ENCODE measurements around the gene UGGT2. TPM values are rescaled to one million over a fixed set of nuclear protein-coding genes. Genes with fewer than 3 reads are reported as not detected.
"Not testable (repeated sequence)": the region's sequence is repeated elsewhere in the genome, so short reads cannot be mapped to it uniquely, and the experiment has no call there.

Gene UGGT2
- total RNA-seq, 2 experiments from 2014 or later, result 0.16 TPM; not detected in 1

- no peak for DNase-seq
- no peaks in the 10 kb centered on the region for H3K27me3 Mint-ChIP-seq
- peaks cover 48% of the 10 kb centered on the region for H3K36me3 Mint-ChIP-seq
- H3K4me3 Mint-ChIP-seq, result no peak overlapping the region
- peaks cover 5% of the 10 kb centered on the region for H3K9me3 Mint-ChIP-seq
- H3K27ac Mint-ChIP-seq, result no peak overlapping the region
- H3K4me1 Mint-ChIP-seq, result no peaks in the 10 kb centered on the region
These were observed 262.0 kb downstream of the UGGT2 start for GRCh38 chr13:95791084-95791722.

- not testable (repeated sequence) for H3K4me3 Mint-ChIP-seq, H3K9me3 Mint-ChIP-seq, H3K27me3 Mint-ChIP-seq, H3K27ac Mint-ChIP-seq, H3K4me1 Mint-ChIP-seq, DNase-seq
- peaks cover 50% of the 10 kb centered on the region for H3K36me3 Mint-ChIP-seq
These were observed 263.9 kb downstream of the UGGT2 start for GRCh38 chr13:95789315-95789714.

GRCh38 chr13:95788100-95788463, 265.1 kb downstream of the UGGT2 start:
- H3K4me1 Mint-ChIP-seq, result no peaks in the 10 kb centered on the region
- peaks cover 45% of the 10 kb centered on the region for H3K36me3 Mint-ChIP-seq
- H3K4me3 Mint-ChIP-seq, result no peak overlapping the region
- DNase-seq, result no peak
- H3K27me3 Mint-ChIP-seq, result no peaks in the 10 kb centered on the region
- H3K9me3 Mint-ChIP-seq, result peaks cover 5% of the 10 kb centered on the region
- H3K27ac Mint-ChIP-seq, result no peak overlapping the region

GRCh38 chr13:95787356-95788099, 265.7 kb downstream of the UGGT2 start:
- H3K4me3 Mint-ChIP-seq, result no peak overlapping the region
- DNase-seq, result no peak
- H3K27ac Mint-ChIP-seq, result no peak overlapping the region
- peaks cover 43% of the 10 kb centered on the region for H3K36me3 Mint-ChIP-seq
- no peaks in the 10 kb centered on the region for H3K4me1 Mint-ChIP-seq
- H3K9me3 Mint-ChIP-seq, result peaks cover 5% of the 10 kb centered on the region
- no peaks in the 10 kb centered on the region for H3K27me3 Mint-ChIP-seq

GRCh38 chr13:95784900-95785290, 268.3 kb downstream of the UGGT2 start:
- Mint-ChIP-seq H3K27me3 (no peaks in the 10 kb centered on the region), H3K4me1 (no peaks in the 10 kb centered on the region), H3K4me3 (no peak overlapping the region), H3K27ac (no peak overlapping the region), H3K36me3 (peaks cover 39% of the 10 kb centered on the region), H3K9me3 (peaks cover 7% of the 10 kb centered on the region)
- DNase-seq, result no peak

- no peak for DNase-seq
- no peak overlapping the region for H3K27ac Mint-ChIP-seq
- H3K27me3 Mint-ChIP-seq, result no peaks in the 10 kb centered on the region
- H3K4me1 Mint-ChIP-seq, result no peaks in the 10 kb centered on the region
- peaks cover 7% of the 10 kb centered on the region for H3K9me3 Mint-ChIP-seq
- peaks cover 34% of the 10 kb centered on the region for H3K36me3 Mint-ChIP-seq
- H3K4me3 Mint-ChIP-seq, result no peak overlapping the region
These were observed 268.9 kb downstream of the UGGT2 start for GRCh38 chr13:95784161-95784899.

- Mint-ChIP-seq H3K9me3 (peaks cover 3% of the 10 kb centered on the region), H3K27me3 (no peaks in the 10 kb centered on the region), H3K4me3 (no peak overlapping the region), H3K4me1 (no peaks in the 10 kb centered on the region), H3K36me3 (peaks cover 28% of the 10 kb centered on the region), H3K27ac (no peak overlapping the region)
- DNase-seq, result no peak
These were observed 269.5 kb downstream of the UGGT2 start for GRCh38 chr13:95783747-95784146.

GRCh38 chr13:95781940-95782339, 271.3 kb downstream of the UGGT2 start:
- H3K4me1 Mint-ChIP-seq, H3K4me3 Mint-ChIP-seq, H3K9me3 Mint-ChIP-seq, H3K27me3 Mint-ChIP-seq, DNase-seq, H3K27ac Mint-ChIP-seq: not testable (repeated sequence)
- H3K36me3 Mint-ChIP-seq, result peaks cover 16% of the 10 kb centered on the region

- Mint-ChIP-seq H3K27me3 (no peaks in the 10 kb centered on the region), H3K4me1 (no peaks in the 10 kb centered on the region), H3K9me3 (peaks cover 2% of the 10 kb centered on the region)
These were observed 272.2 kb downstream of the UGGT2 start for GRCh38 chr13:95781016-95781415.

GRCh38 chr13:95779522-95779921, 273.7 kb downstream of the UGGT2 start:
- Mint-ChIP-seq H3K9me3 (peaks cover 2% of the 10 kb centered on the region), H3K4me3 (no peak overlapping the region), H3K36me3 (peaks cover 14% of the 10 kb centered on the region), H3K4me1 (no peaks in the 10 kb centered on the region), H3K27ac (no peak overlapping the region), H3K27me3 (no peaks in the 10 kb centered on the region)
- no peak for DNase-seq

More at GRCh38 chr13:95781016-95781415, 272.2 kb downstream of the UGGT2 start:
- no peak for DNase-seq
- Mint-ChIP-seq H3K4me3 (no peak overlapping the region), H3K27ac (no peak overlapping the region), H3K36me3 (peaks cover 14% of the 10 kb centered on the region)

GRCh38 chr13:95771905-95772304, 281.3 kb downstream of the UGGT2 start:
- no peaks in the 10 kb centered on the region for H3K27me3 Mint-ChIP-seq
- H3K4me3 Mint-ChIP-seq, result no peak overlapping the region
- peaks cover 6% of the 10 kb centered on the region for H3K4me1 Mint-ChIP-seq
- H3K27ac Mint-ChIP-seq, result no peak overlapping the region
- H3K9me3 Mint-ChIP-seq, result no peaks in the 10 kb centered on the region
- DNase-seq, result no peak
- H3K36me3 Mint-ChIP-seq, result peaks cover 24% of the 10 kb centered on the region

- no peak overlapping the region for H3K27ac Mint-ChIP-seq
These were observed 289.6 kb downstream of the UGGT2 start for GRCh38 chr13:95763601-95764000.

GRCh38 chr13:95762626-95763025, 290.6 kb downstream of the UGGT2 start:
- H3K27ac Mint-ChIP-seq, H3K27me3 Mint-ChIP-seq, DNase-seq, H3K4me1 Mint-ChIP-seq, H3K9me3 Mint-ChIP-seq, H3K4me3 Mint-ChIP-seq: not testable (repeated sequence)
- H3K36me3 Mint-ChIP-seq, result peaks cover 12% of the 10 kb centered on the region

More at GRCh38 chr13:95763601-95764000, 289.6 kb downstream of the UGGT2 start:
- no peak for DNase-seq
- H3K4me1 Mint-ChIP-seq, result no peaks in the 10 kb centered on the region
- H3K9me3 Mint-ChIP-seq, result no peaks in the 10 kb centered on the region
- H3K4me3 Mint-ChIP-seq, result no peak overlapping the region
- no peaks in the 10 kb centered on the region for H3K27me3 Mint-ChIP-seq
- H3K36me3 Mint-ChIP-seq, result peaks cover 9% of the 10 kb centered on the region

- H3K9me3 Mint-ChIP-seq, result peaks cover 2% of the 10 kb centered on the region
- H3K4me3 Mint-ChIP-seq, result no peak overlapping the region
- peak overlapping the region; percentile 63 for H3K27ac Mint-ChIP-seq
- DNase-seq, result no peak
- no peaks in the 10 kb centered on the region for H3K27me3 Mint-ChIP-seq
- H3K4me1 Mint-ChIP-seq, result peaks cover 8% of the 10 kb centered on the region
- H3K36me3 Mint-ChIP-seq, result peaks cover 13% of the 10 kb centered on the region
These were observed 297.1 kb downstream of the UGGT2 start for GRCh38 chr13:95756072-95756471.

GRCh38 chr13:95754069-95754468, 299.1 kb downstream of the UGGT2 start:
- no peaks in the 10 kb centered on the region for H3K27me3 Mint-ChIP-seq
- H3K27ac Mint-ChIP-seq, result no peak overlapping the region
- peaks cover 18% of the 10 kb centered on the region for H3K36me3 Mint-ChIP-seq
- peaks cover 10% of the 10 kb centered on the region for H3K4me1 Mint-ChIP-seq
- no peak overlapping the region for H3K4me3 Mint-ChIP-seq
- peaks cover 2% of the 10 kb centered on the region for H3K9me3 Mint-ChIP-seq
- DNase-seq, result no peak

Measured in activated naive CD8-positive, alpha-beta T cell treated with anti-CD3 and anti-CD28 coated beads for 36 hours (primary cell).